Endodermal cell (in vitro differentiated cells): ENCODE measurements around the gene SPTB. TPM values are rescaled to one million over a fixed set of nuclear protein-coding genes. Genes with fewer than 3 reads are reported as not detected.

Source experiments
- DNase-seq: peaks from one replicate; pipeline ENCODE4 v3.0.0-alpha.2; 2017
- H3K27ac ChIP-seq: 2 replicates; pipeline ENCODE4 v1.5.1; 2013; ENCODE audit warnings: mild to moderate bottlenecking, low read depth, low read length, moderate library complexity
- H3K27me3 ChIP-seq: 2 replicates; pipeline ENCODE4 v1.6.1; 2013; ENCODE audit warnings: mild to moderate bottlenecking, low read length, moderate library complexity; ENCODE audit not compliant: insufficient read depth, control insufficient read depth, poor library complexity, severe bottlenecking
- H3K36me3 ChIP-seq: 2 replicates; pipeline ENCODE4 v1.7.0; 2013; ENCODE audit warnings: mild to moderate bottlenecking, low read length, moderate library complexity; ENCODE audit not compliant: control insufficient read depth, insufficient read depth
- H3K4me1 ChIP-seq: one replicate; pipeline ENCODE4 v1.7.0; 2013; ENCODE audit warnings: low read length; ENCODE audit not compliant: control insufficient read depth, insufficient read depth
- H3K4me3 ChIP-seq: 2 replicates; pipeline ENCODE4 v1.5.1; 2013; ENCODE audit warnings: mild to moderate bottlenecking, low read length, moderate library complexity
- H3K9ac ChIP-seq: 2 replicates; pipeline ENCODE4 v1.6.1; 2013; ENCODE audit warnings: mild to moderate bottlenecking, low read length, moderate library complexity; ENCODE audit not compliant: poor library complexity, severe bottlenecking; ENCODE audit errors: extremely low read depth
- H3K9me3 ChIP-seq: 2 replicates; pipeline ENCODE4 v1.6.1; 2013; ENCODE audit warnings: mild to moderate bottlenecking, low read length, moderate library complexity; ENCODE audit not compliant: control insufficient read depth
- H3K27ac Mint-ChIP-seq: 2 replicates; pipeline ENCODE4 v1.8.0; 2020; ENCODE audit warnings: mixed read lengths
- H3K27me3 Mint-ChIP-seq: 2 replicates; pipeline ENCODE4 v1.8.0; 2021; ENCODE audit warnings: mild to moderate bottlenecking, mixed read lengths; ENCODE audit not compliant: insufficient read depth
- H3K36me3 Mint-ChIP-seq: 2 replicates; pipeline ENCODE4 v1.8.0; 2020; ENCODE audit warnings: low read depth, mixed read lengths
- H3K4me1 Mint-ChIP-seq: 2 replicates; pipeline ENCODE4 v1.8.0; 2020; ENCODE audit warnings: mixed read lengths
- H3K4me3 Mint-ChIP-seq: 2 replicates; pipeline ENCODE4 v1.8.0; 2020; ENCODE audit warnings: mild to moderate bottlenecking, moderate library complexity, mixed read lengths
- H3K9me3 Mint-ChIP-seq: 2 replicates; pipeline ENCODE4 v1.8.0; 2020; ENCODE audit warnings: mild to moderate bottlenecking, mixed read lengths
- CTCF ChIP-seq: fragments of 200-600 bp; sonication (generic); conservative IDR thresholded peaks from 2 replicates; pipeline ENCODE4 v1.5.0; 2021; ENCODE audit warnings: antibody characterized with exemption, mild to moderate bottlenecking
- WGBS, 2 experiments: methylation state at CpG; one replicate each; pipeline versions ENCODE4 v1.1.5 to v1.1.7; 2013; ENCODE audit warnings: missing lambda C conversion rate in 2 of 2, mixed read lengths in 1 of 2; ENCODE audit not compliant: insufficient coverage in 1 of 2, insufficient read length in 1 of 2; 5-methylcytosine and 5-hydroxymethylcytosine counted together
- total RNA-seq, 2 donors: library from RNA; stranded (reverse); fragmentation: NEBNext Ultra II Directional in 1 of 2; extraction: Animal tissue kit (Norgen Biotek cat#: 25700) in 1 of 2; gene quantifications; 2 replicates in 1 of 2; 3 replicates in 1 of 2; pipeline ENCODE4 v1.2.1, GENCODE V29; 2021

The SPTB gene
- total RNA-seq, 2 donors from 2014 or later = 0.77 to 1.4 TPM

GRCh38 chr14:64835431-64835830 is 44.3 kb downstream of the SPTB start:
- Histone ChIP-seq H3K36me3 (no peaks in the 10 kb centered on the region), H3K27me3 (no peaks in the 10 kb centered on the region), H3K9me3 (no peaks in the 10 kb centered on the region), H3K4me1 (no peaks in the 10 kb centered on the region), H3K4me3 (no peak overlapping the region), H3K27ac (no peak overlapping the region), H3K9ac (no peak overlapping the region)
- no peak overlapping the region for H3K27ac Mint-ChIP-seq
- H3K4me3 Mint-ChIP-seq = no peak overlapping the region
- 80 to 90% methylated on average over 5 of the region's 5 CpGs for WGBS, 2 experiments
- peaks cover 5% of the 10 kb centered on the region for H3K27me3 Mint-ChIP-seq
- no peak for TF ChIP-seq CTCF
- H3K9me3 Mint-ChIP-seq = no peaks in the 10 kb centered on the region
- no peaks in the 10 kb centered on the region for H3K36me3 Mint-ChIP-seq
- H3K4me1 Mint-ChIP-seq = no peaks in the 10 kb centered on the region
- DNase-seq = peak; percentile 42

GRCh38 chr14:64834965-64835364 is 44.7 kb downstream of the SPTB start:
- H3K9me3 ChIP-seq = no peaks in the 10 kb centered on the region
- no peak overlapping the region for H3K4me3 ChIP-seq
- Mint-ChIP-seq H3K27ac (no peak overlapping the region), H3K27me3 (peaks cover 5% of the 10 kb centered on the region), H3K4me1 (no peaks in the 10 kb centered on the region), H3K4me3 (no peak overlapping the region), H3K9me3 (no peaks in the 10 kb centered on the region), H3K36me3 (no peaks in the 10 kb centered on the region)
- H3K27me3 ChIP-seq = no peaks in the 10 kb centered on the region
- H3K27ac ChIP-seq = no peak overlapping the region
- H3K4me1 ChIP-seq = no peaks in the 10 kb centered on the region
- no peaks in the 10 kb centered on the region for H3K36me3 ChIP-seq
- TF ChIP-seq CTCF = no peak
- 65 to 86% methylated on average over 3 of the region's 3 CpGs for WGBS, 2 experiments
- no peak overlapping the region for H3K9ac ChIP-seq
- peak; percentile 12 for DNase-seq

GRCh38 chr14:64831419-64831818 is 48.3 kb downstream of the SPTB start:
- Mint-ChIP-seq H3K9me3 (no peaks in the 10 kb centered on the region), H3K27me3 (no peaks in the 10 kb centered on the region), H3K27ac (no peak overlapping the region), H3K4me3 (no peak overlapping the region), H3K4me1 (no peaks in the 10 kb centered on the region), H3K36me3 (no peaks in the 10 kb centered on the region)
- no peak for TF ChIP-seq CTCF
- Histone ChIP-seq H3K9me3 (no peaks in the 10 kb centered on the region), H3K27ac (no peak overlapping the region), H3K27me3 (no peaks in the 10 kb centered on the region), H3K36me3 (no peaks in the 10 kb centered on the region), H3K9ac (no peak overlapping the region), H3K4me3 (no peak overlapping the region), H3K4me1 (no peaks in the 10 kb centered on the region)
- DNase-seq = peak; percentile 25
- WGBS, 2 experiments = 90% methylated on average over 4 to 5 of the region's 5 CpGs
